Colonic mucosa (tissue), 4 donors: ENCODE measurements around the gene MATN1. TPM values are rescaled to one million over a fixed set of nuclear protein-coding genes. Genes with fewer than 3 reads are reported as not detected.
A peak's percentile ranks its signal among the peaks of the same experiment; 100 is the strongest.

Experiments used
- DNase-seq: peaks from one replicate; pipeline ENCODE4 v3.0.0-alpha.2; 2020
- H3K27ac ChIP-seq: fragments of 200-600 bp; one replicate; pipeline ENCODE4 v1.8.0; 2021
- H3K27me3 ChIP-seq: fragments of 200-600 bp; one replicate; pipeline ENCODE4 v1.8.0; 2021
- H3K36me3 ChIP-seq: fragments of 200-600 bp; one replicate; pipeline ENCODE4 v1.8.0; 2021
- H3K4me1 ChIP-seq: fragments of 200-600 bp; one replicate; pipeline ENCODE4 v1.8.0; 2021; ENCODE audit warnings: mild to moderate bottlenecking
- H3K4me3 ChIP-seq: fragments of 200-600 bp; one replicate; pipeline ENCODE4 v1.8.0; 2021
- H3K9ac ChIP-seq, 2 donors: one replicate each; pipeline ENCODE4 v1.7.0; 2013; ENCODE audit warnings: control low read depth in 2 of 2, low read depth in 2 of 2, low read length in 2 of 2
- H3K9me3 ChIP-seq: fragments of 200-600 bp; one replicate; pipeline ENCODE4 v1.8.0; 2021
- CTCF ChIP-seq: fragments of 200-600 bp; IDR thresholded peaks from one replicate; pipeline ENCODE4 v1.8.0; 2022; ENCODE audit warnings: antibody characterized with exemption, mild to moderate bottlenecking
- intact Hi-C: fragments of 100-400 bp; cut with DNase I; formaldehyde crosslinking; loops from one replicate; pipeline ENCODE4 v1.14.1; 2022
- total RNA-seq, 2 donors: library from RNA; stranded (reverse); fragmentation: NEBNext Ultra II Directional in 1 of 2; extraction: Animal tissue kit (Norgen Biotek cat#: 25700) in 1 of 2; gene quantifications; one replicate each; pipeline ENCODE4 v1.2.1, GENCODE V29; 2021
- donor health status: healthy.
- donor health status: DM: no; HTN: no; CAD: no.
- donor health status: DM: no; HTN: no; CAD: no.

The MATN1 gene
- total RNA-seq, 2 donors from 2014 or later = not detected

- TF ChIP-seq CTCF = no peak
- Histone ChIP-seq H3K27ac (no peak overlapping the region), H3K27me3 (no peaks in the 10 kb centered on the region), H3K4me1 (no peaks in the 10 kb centered on the region), H3K9ac (no peak overlapping the region), H3K36me3 (no peaks in the 10 kb centered on the region), H3K4me3 (no peak overlapping the region), H3K9me3 (no peaks in the 10 kb centered on the region)
- intact Hi-C loops = no loop called here
- no peak for DNase-seq
Measured at GRCh38 chr1:30765556-30766434, 42.4 kb upstream of the MATN1 start.

GRCh38 chr1:30764939-30765555 is 41.7 kb upstream of the MATN1 start:
- intact Hi-C loops = no loop called here
- H3K27ac ChIP-seq = no peak overlapping the region

GRCh38 chr1:30764396-30764795 is 41.0 kb upstream of the MATN1 start:
- no peak for TF ChIP-seq CTCF
- H3K4me3 ChIP-seq = no peak overlapping the region
- no peaks in the 10 kb centered on the region for H3K27me3 ChIP-seq
- H3K36me3 ChIP-seq = no peaks in the 10 kb centered on the region
- H3K9ac ChIP-seq = no peak overlapping the region
- H3K9me3 ChIP-seq = no peaks in the 10 kb centered on the region
- no peaks in the 10 kb centered on the region for H3K4me1 ChIP-seq
- no peak overlapping the region for H3K27ac ChIP-seq
- intact Hi-C loops = no loop called here
- no peak for DNase-seq

More at GRCh38 chr1:30764939-30765555, 41.7 kb upstream of the MATN1 start:
- DNase-seq = no peak
- no peak for TF ChIP-seq CTCF
- Histone ChIP-seq H3K27me3 (no peaks in the 10 kb centered on the region), H3K9ac (no peak overlapping the region), H3K9me3 (no peaks in the 10 kb centered on the region), H3K4me3 (no peak overlapping the region), H3K4me1 (no peaks in the 10 kb centered on the region), H3K36me3 (no peaks in the 10 kb centered on the region)

GRCh38 chr1:30763651-30764248 is 40.4 kb upstream of the MATN1 start:
- no peak overlapping the region for H3K4me3 ChIP-seq
- no peaks in the 10 kb centered on the region for H3K27me3 ChIP-seq
- no peaks in the 10 kb centered on the region for H3K36me3 ChIP-seq
- DNase-seq = no peak
- no peaks in the 10 kb centered on the region for H3K9me3 ChIP-seq
- TF ChIP-seq CTCF = no peak
- intact Hi-C loops = no loop called here
- no peak overlapping the region for H3K27ac ChIP-seq
- peak overlapping the region in 1 of 2 donors; percentile 37 for H3K9ac ChIP-seq
- no peaks in the 10 kb centered on the region for H3K4me1 ChIP-seq

- intact Hi-C loops = no loop called here
- no peaks in the 10 kb centered on the region for H3K36me3 ChIP-seq
- H3K27me3 ChIP-seq = no peaks in the 10 kb centered on the region
- H3K4me3 ChIP-seq = no peak overlapping the region
- H3K4me1 ChIP-seq = no peaks in the 10 kb centered on the region
- DNase-seq = no peak
- no peak for TF ChIP-seq CTCF
- H3K9ac ChIP-seq = no peak overlapping the region
- H3K9me3 ChIP-seq = no peaks in the 10 kb centered on the region
- no peak overlapping the region for H3K27ac ChIP-seq
Measured at GRCh38 chr1:30762930-30763650, 39.7 kb upstream of the MATN1 start.
